BLaER1 treated with 17β-estradiol and CSF1 and Interleukin-3, amounts not matched to agents 10 nM and 100 nM (cell line): ENCODE data around the gene LRCH2.
A peak's percentile ranks its signal among the peaks of the same experiment; 100 is the strongest.

Source experiments
- H3K27ac ChIP-seq, 11 experiments: shearing (Covaris generic); formaldehyde crosslinking; 2 replicates each; pipeline ENCODE4 v1.8.1; 2022
- H3K27me3 ChIP-seq, 11 experiments: shearing (Covaris generic); formaldehyde crosslinking; 2 replicates each; pipeline ENCODE4 v1.8.1; 2022
- H3K36me3 ChIP-seq, 11 experiments: shearing (Covaris generic); formaldehyde crosslinking; 2 replicates each; pipeline ENCODE4 v1.8.1; 2022
- H3K4me1 ChIP-seq, 10 experiments: shearing (Covaris generic); formaldehyde crosslinking; 2 replicates each; pipeline ENCODE4 v1.8.1; 2022
- H3K4me2 ChIP-seq, 11 experiments: shearing (Covaris generic); formaldehyde crosslinking; 2 replicates each; pipeline ENCODE4 v1.8.1; 2022
- H3K4me3 ChIP-seq, 10 experiments: shearing (Covaris generic); formaldehyde crosslinking; 2 replicates each; pipeline ENCODE4 v1.8.1; 2022
- H3K9ac ChIP-seq, 11 experiments: shearing (Covaris generic); formaldehyde crosslinking; 2 replicates each; pipeline ENCODE4 v1.8.1; 2022
- H3K9me3 ChIP-seq, 11 experiments: shearing (Covaris generic); formaldehyde crosslinking; replicated peaks in 1 of 11; 2 replicates each; pipeline ENCODE4 v1.8.1; 2022
- H4K20me1 ChIP-seq, 11 experiments: shearing (Covaris generic); formaldehyde crosslinking; 2 replicates each; pipeline ENCODE4 v1.8.1; 2022
- Cebpa-rat ChIP-seq, 11 experiments: shearing (Covaris generic); IDR thresholded peaks; 2 replicates each; pipeline ENCODE4 v1.8.1; 2022

Gene LRCH2

GRCh38 chrX:115233497-115234455 is at the start of gene LRCH2:
Gene LRCH2, minus strand, starts transcription at chrX:115234096. Its CDS starts 55 bp downstream, at chrX:115234041.
- H3K27me3 ChIP-seq, result peaks cover 87 to 98% (median 97%) of the 10 kb centered on the region in 11 experiments
- H3K9ac ChIP-seq, result no peak within 1 kb of the TSS
- H3K4me2 ChIP-seq, result no peak within 1 kb of the TSS
- H3K27ac ChIP-seq, result no peak within 1 kb of the TSS
- no peaks in the 10 kb centered on the region for H4K20me1 ChIP-seq
- H3K4me1 ChIP-seq, result no peaks in the 10 kb centered on the region
- H3K9me3 ChIP-seq, result peaks cover 0 to 5% (median 0%) of the 10 kb centered on the region in 11 experiments; a peak in 1 of 22 replicates
- no peaks in the 10 kb centered on the region for H3K36me3 ChIP-seq
- 0 out of 22 replicates have a peak, but pooled peaks of 1 of the 11 experiments have one; percentile 16 for TF ChIP-seq Cebpa-rat (IDR thresholded peaks at IDR 0.05)
- H3K4me3 ChIP-seq, result no peak within 1 kb of the TSS

GRCh38 chrX:115269051-115269683 is 35.3 kb upstream of the LRCH2 start:
- H3K9me3 ChIP-seq, result no peaks in the 10 kb centered on the region
- H4K20me1 ChIP-seq, result no peaks in the 10 kb centered on the region
- H3K4me3 ChIP-seq, result no peak overlapping the region
- H3K27me3 ChIP-seq, result peaks cover 73 to 95% (median 86%) of the 10 kb centered on the region in 11 experiments
- no peaks in the 10 kb centered on the region for H3K36me3 ChIP-seq
- TF ChIP-seq Cebpa-rat (IDR thresholded peaks at IDR 0.05), result no peak
- H3K9ac ChIP-seq, result no peak overlapping the region
- H3K27ac ChIP-seq, result no peak overlapping the region
- H3K4me1 ChIP-seq, result no peaks in the 10 kb centered on the region
- no peak overlapping the region for H3K4me2 ChIP-seq

GRCh38 chrX:115268421-115268820 is 34.5 kb upstream of the LRCH2 start:
- Histone ChIP-seq H3K9ac (no peak overlapping the region), H3K4me2 (no peak overlapping the region), H4K20me1 (no peaks in the 10 kb centered on the region), H3K27me3 (peaks cover 75 to 95% (median 87%) of the 10 kb centered on the region in 11 experiments), H3K9me3 (no peaks in the 10 kb centered on the region), H3K4me1 (no peaks in the 10 kb centered on the region), H3K4me3 (no peak overlapping the region), H3K36me3 (no peaks in the 10 kb centered on the region), H3K27ac (no peak overlapping the region)
- TF ChIP-seq Cebpa-rat (IDR thresholded peaks at IDR 0.05), result no peak

- Histone ChIP-seq H3K4me1 (no peaks in the 10 kb centered on the region), H3K27ac (no peak overlapping the region), H3K9me3 (no peaks in the 10 kb centered on the region; a peak in 2 of 22 replicates), H3K4me2 (no peak overlapping the region), H3K4me3 (no peak overlapping the region), H3K36me3 (no peaks in the 10 kb centered on the region), H3K9ac (no peak overlapping the region), H4K20me1 (no peaks in the 10 kb centered on the region), H3K27me3 (peaks cover 81 to 96% (median 91%) of the 10 kb centered on the region in 11 experiments)
- TF ChIP-seq Cebpa-rat (IDR thresholded peaks at IDR 0.05), result no peak
Measured at GRCh38 chrX:115266300-115266699, 32.4 kb upstream of the LRCH2 start.

- H3K27ac ChIP-seq, result no peak overlapping the region
- no peak overlapping the region for H3K4me2 ChIP-seq
- no peaks in the 10 kb centered on the region for H3K4me1 ChIP-seq
- peaks cover 81 to 96% (median 90%) of the 10 kb centered on the region in 11 experiments for H3K27me3 ChIP-seq
- no peak overlapping the region for H3K4me3 ChIP-seq
- no peaks in the 10 kb centered on the region; a peak in 2 of 22 replicates for H3K9me3 ChIP-seq
- no peak for TF ChIP-seq Cebpa-rat (IDR thresholded peaks at IDR 0.05)
- H3K36me3 ChIP-seq, result no peaks in the 10 kb centered on the region
- H4K20me1 ChIP-seq, result no peaks in the 10 kb centered on the region
- no peak overlapping the region for H3K9ac ChIP-seq
Measured at GRCh38 chrX:115264009-115264408, 30.1 kb upstream of the LRCH2 start.

GRCh38 chrX:115261148-115261547 is 27.3 kb upstream of the LRCH2 start:
- no peaks in the 10 kb centered on the region for H3K4me1 ChIP-seq

GRCh38 chrX:115260330-115260729 is 26.4 kb upstream of the LRCH2 start:
- Histone ChIP-seq H3K4me1 (no peaks in the 10 kb centered on the region), H3K4me3 (no peak overlapping the region), H3K36me3 (no peaks in the 10 kb centered on the region), H3K4me2 (no peak overlapping the region), H3K27ac (no peak overlapping the region), H3K9ac (no peak overlapping the region), H3K9me3 (no peaks in the 10 kb centered on the region; a peak in 2 of 22 replicates), H4K20me1 (no peaks in the 10 kb centered on the region; a peak in 1 of 22 replicates), H3K27me3 (peaks cover 82 to 100% (median 94%) of the 10 kb centered on the region in 11 experiments)
- no peak for TF ChIP-seq Cebpa-rat (IDR thresholded peaks at IDR 0.05)

More at GRCh38 chrX:115261148-115261547, 27.3 kb upstream of the LRCH2 start:
- Histone ChIP-seq H3K27me3 (peaks cover 80 to 98% (median 90%) of the 10 kb centered on the region in 11 experiments), H4K20me1 (no peaks in the 10 kb centered on the region; a peak in 1 of 22 replicates), H3K27ac (no peak overlapping the region), H3K9ac (no peak overlapping the region), H3K36me3 (no peaks in the 10 kb centered on the region), H3K4me2 (no peak overlapping the region), H3K9me3 (no peaks in the 10 kb centered on the region; a peak in 2 of 22 replicates), H3K4me3 (no peak overlapping the region)
- TF ChIP-seq Cebpa-rat (IDR thresholded peaks at IDR 0.05), result no peak

- Histone ChIP-seq H3K36me3 (no peaks in the 10 kb centered on the region), H3K4me3 (no peak overlapping the region), H3K27ac (no peak overlapping the region), H3K9me3 (no peaks in the 10 kb centered on the region; a peak in 2 of 22 replicates), H3K27me3 (peaks cover 89 to 100% (median 97%) of the 10 kb centered on the region in 11 experiments), H4K20me1 (no peaks in the 10 kb centered on the region; a peak in 1 of 22 replicates), H3K4me2 (no peak overlapping the region), H3K4me1 (no peaks in the 10 kb centered on the region), H3K9ac (no peak overlapping the region)
- TF ChIP-seq Cebpa-rat (IDR thresholded peaks at IDR 0.05), result no peak
Measured at GRCh38 chrX:115259238-115259875, 25.5 kb upstream of the LRCH2 start.

- TF ChIP-seq Cebpa-rat (IDR thresholded peaks at IDR 0.05), result no peak
- no peaks in the 10 kb centered on the region for H3K36me3 ChIP-seq
- peaks cover 83 to 100% (median 96%) of the 10 kb centered on the region in 11 experiments for H3K27me3 ChIP-seq
- no peaks in the 10 kb centered on the region; a peak in 1 of 22 replicates for H4K20me1 ChIP-seq
- no peak overlapping the region for H3K27ac ChIP-seq
- no peak overlapping the region for H3K9ac ChIP-seq
- H3K4me2 ChIP-seq, result no peak overlapping the region
- no peaks in the 10 kb centered on the region for H3K4me1 ChIP-seq
- no peaks in the 10 kb centered on the region; a peak in 2 of 22 replicates for H3K9me3 ChIP-seq
- no peak overlapping the region for H3K4me3 ChIP-seq
Measured at GRCh38 chrX:115257711-115258110, 23.8 kb upstream of the LRCH2 start.
